GM19455 (cell line): ENCODE results near the gene RPTOR.

Experiments used
- ATAC-seq: cut with Tn5 transposase; IDR thresholded peaks from one replicate; pipeline ENCODE4 v1.9.1; 2021; ENCODE audit not compliant: unreplicated experiment

RPTOR gene

GRCh38 chr17:81002013-81002384 lies 457.4 kb downstream of the RPTOR start:
- ATAC-seq = no peak

- no peak for ATAC-seq
These were observed 458.0 kb downstream of the RPTOR start for GRCh38 chr17:81002409-81003361.

- ATAC-seq = no peak
These were observed 459.3 kb downstream of the RPTOR start for GRCh38 chr17:81003711-81004475.

GRCh38 chr17:81006891-81007290 lies 462.3 kb downstream of the RPTOR start:
- no peak for ATAC-seq

- no peak for ATAC-seq
These were observed 463.5 kb downstream of the RPTOR start for GRCh38 chr17:81008140-81008539.

- no peak for ATAC-seq
These were observed 464.5 kb downstream of the RPTOR start for GRCh38 chr17:81009136-81009535.

GRCh38 chr17:81010935-81011334 lies 466.3 kb downstream of the RPTOR start:
- ATAC-seq = no peak

GRCh38 chr17:81011951-81012350 lies 467.3 kb downstream of the RPTOR start:
- no peak for ATAC-seq

GRCh38 chr17:81012574-81013447 lies 468.2 kb downstream of the RPTOR start:
- no peak for ATAC-seq

GRCh38 chr17:81013642-81014041 lies 469.0 kb downstream of the RPTOR start:
- ATAC-seq = no peak

GRCh38 chr17:81015136-81015535 lies 470.5 kb downstream of the RPTOR start:
- ATAC-seq = no peak
